Measurements from ENCODE around the gene MARCHF11. TPM values are rescaled to one million over a fixed set of nuclear protein-coding genes. Genes with fewer than 3 reads are reported as not detected.

The MARCHF11 gene
- total and polyA plus RNA-seq, 2 of the 8 experiments (the other 6 are each of a cell fraction or from before 2014, with no cell fraction given) = 0.27 to 0.82 TPM

- TF ChIP-seq CTBP2 (IDR thresholded peaks at IDR 0.05; ENCODE audit: borderline replicate concordance, insufficient read depth, insufficient read length, low read length) (no peak), RNF2 (IDR thresholded peaks at IDR 0.05; ENCODE audit: borderline replicate concordance, low read depth, low read length, missing control alignments, poor library complexity, severe bottlenecking) (no peak), YY1 (IDR thresholded peaks at IDR 0.05; ENCODE audit: low read depth, low read length) (no peak), ATF2 (IDR thresholded peaks at IDR 0.05; ENCODE audit: low read length) (no peak)
- Histone ChIP-seq H2AFZ (ENCODE audit: low read length) (peak overlapping the region; percentile 93), H3K36me3 (ENCODE audit: control insufficient read depth in 2 of 4, insufficient read depth in 4 of 4, low read length in 3 of 4) (no peaks in the 10 kb centered on the region)
Observed at GRCh38 chr5:16090270-16090669, 89.3 kb downstream of the MARCHF11 start.

More at GRCh38 chr5:16090270-16090669, 89.3 kb downstream of the MARCHF11 start:
- ChIA-PET CTCF (ENCODE audit: partially characterized antibody) (no interaction called here), POLR2A (ENCODE audit: partially characterized antibody) (no interaction called here)
- H4K20me1 ChIP-seq (replicated peaks in 1 of 2; ENCODE audit: control insufficient read depth in 1 of 2, insufficient read depth in 2 of 2, low read length in 2 of 2) = no peaks in the 10 kb centered on the region
- peak overlapping the region; percentile 64; the same call in 1 of the 2 replicates for H3K18ac ChIP-seq (ENCODE audit: extremely low read depth, low read length)
- no peaks in the 10 kb centered on the region for H3K9me3 ChIP-seq (ENCODE audit: insufficient read depth in 2 of 2, low read depth in 1 of 2, low read length in 1 of 2)
- 0 out of 7 replicates have a peak, but pooled peaks cover 0 to 2% (median 0%) of the 10 kb centered on the region in 4 experiments for H3K4me1 ChIP-seq (replicated peaks in 1 of 4; ENCODE audit: control insufficient read depth in 3 of 4, insufficient read depth in 4 of 4, low read length in 3 of 4)
- H2BK20ac ChIP-seq (ENCODE audit: low read length) = no peak overlapping the region; the same call in 1 of the 2 replicates
- FAIRE-seq = peak; percentile 50
- H2AK5ac ChIP-seq (ENCODE audit: low read depth, low read length) = no peak overlapping the region
- no peak overlapping the region for H3K4me3 ChIP-seq (ENCODE audit: extremely low read depth in 1 of 4, insufficient read depth in 2 of 4, low read depth in 3 of 4, low read length in 4 of 4)
- DNase-seq (ENCODE audit: low read depth in 1 of 2, low spot score in 2 of 2) = no peak
- no peaks in the 10 kb centered on the region for H3K27me3 ChIP-seq (replicated peaks in 1 of 4; ENCODE audit: control insufficient read depth in 3 of 4, extremely low read depth in 1 of 4, insufficient read depth in 3 of 4, low read length in 3 of 4)
- H3K23me2 ChIP-seq (ENCODE audit: low read depth, low read length) = no peaks in the 10 kb centered on the region
- H3K14ac ChIP-seq (ENCODE audit: insufficient read length) = no peak overlapping the region
- H2BK15ac ChIP-seq (ENCODE audit: low read length) = no peak overlapping the region
- no peak overlapping the region for H4K8ac ChIP-seq (ENCODE audit: extremely low read depth, insufficient read depth, low read length)
- peak overlapping the region; percentile 57; the same call in 1 of the 2 replicates for H2BK5ac ChIP-seq (ENCODE audit: low read depth, low read length)
- 98% methylated on average over 6 of the region's 6 CpGs; no CpG with 5 or more reads in 1 of the 2 experiments for WGBS, 2 experiments (ENCODE audit: extremely low coverage in 1 of 2, insufficient coverage in 1 of 2, insufficient read length in 1 of 2, insufficient replicate concordance in 2 of 2, low coverage in 1 of 2, low lambda C conversion rate in 2 of 2, missing lambda C conversion rate in 1 of 2)
- H3K23ac ChIP-seq (ENCODE audit: insufficient read length) = no peak overlapping the region
- no peaks in the 10 kb centered on the region for H3K79me2 ChIP-seq (ENCODE audit: control insufficient read depth in 1 of 2, insufficient read depth in 2 of 2, low read length in 2 of 2)
- no peak overlapping the region for H4K5ac ChIP-seq (ENCODE audit: insufficient read length, low read depth, low read length)
- no peak overlapping the region for H3K4me2 ChIP-seq (ENCODE audit: insufficient read depth in 1 of 2, low read depth in 2 of 2, low read length in 2 of 2)
- no peak overlapping the region for H2BK120ac ChIP-seq (replicated peaks; ENCODE audit: low read depth, low read length)
- H2BK12ac ChIP-seq (ENCODE audit: low read depth, low read length) = peak overlapping the region; percentile 69; the same call in 1 of the 2 replicates
- no peak overlapping the region for H3K56ac ChIP-seq (replicated peaks; ENCODE audit: insufficient read length, low read depth, low read length)
- no peak overlapping the region for H3K27ac ChIP-seq (ENCODE audit: low read depth, low read length)
- no peaks in the 10 kb centered on the region for H3K79me1 ChIP-seq (ENCODE audit: low read depth, low read length)
- H3K9ac ChIP-seq (replicated peaks in 1 of 4; ENCODE audit: extremely low read depth in 1 of 4, low read depth in 3 of 4, low read length in 3 of 4) = no peak overlapping the region
- no peak overlapping the region for H3K4ac ChIP-seq (replicated peaks; ENCODE audit: insufficient read length, low read depth, low read length)
- H4K91ac ChIP-seq (replicated peaks; ENCODE audit: insufficient read length, low read length) = no peak overlapping the region

Measured in H1 (cell line).